Activated CD4-positive, alpha-beta T cell treated with anti-CD3 and anti-CD28 coated beads for 36 hours (primary cell): Measurements from ENCODE around the gene TAF11L12. TPM values are rescaled to one million over a fixed set of nuclear protein-coding genes. Genes with fewer than 3 reads are reported as not detected.
"Not testable (repeated sequence)": the region's sequence is repeated elsewhere in the genome, so short reads cannot be mapped to it uniquely, and the experiment has no call there.

Source experiments
- ATAC-seq: fragments of 200-7000 bp; cut with Tn5 transposase; one replicate; pipeline ENCODE4 v1.10.0; 2021; ENCODE audit warnings: mild to moderate bottlenecking, moderate library complexity
- CTCF ChIA-PET: fragments of 350-600 bp; sonication (Branson Sonifier 250); formaldehyde crosslinking; loops from one replicate; lab custom pipeline; 2021; ENCODE audit warnings: antibody characterized with exemption; lab: Charles Lee
- POLR2A ChIA-PET: fragments of 350-600 bp; sonication (Branson Sonifier 250); formaldehyde crosslinking; loops from one replicate; lab custom pipeline; 2021; ENCODE audit warnings: antibody characterized with exemption, inconsistent platforms; lab: Charles Lee
- DNase-seq: peaks from one replicate; pipeline ENCODE4 v3.0.0-alpha.2; 2020
- H3K27ac Mint-ChIP-seq: one replicate; pipeline ENCODE4 v1.8.0; 2021; ENCODE audit warnings: mixed read lengths
- H3K27me3 Mint-ChIP-seq: one replicate; pipeline ENCODE4 v1.8.0; 2021; ENCODE audit warnings: mixed read lengths
- H3K36me3 Mint-ChIP-seq: one replicate; pipeline ENCODE4 v1.8.0; 2021; ENCODE audit warnings: low read depth, mixed read lengths
- H3K4me1 Mint-ChIP-seq: one replicate; pipeline ENCODE4 v1.8.0; 2021; ENCODE audit warnings: mixed read lengths
- H3K4me3 Mint-ChIP-seq: one replicate; pipeline ENCODE4 v1.8.0; 2021; ENCODE audit warnings: mild to moderate bottlenecking, moderate library complexity, mixed read lengths
- H3K9me3 Mint-ChIP-seq: one replicate; pipeline ENCODE4 v1.8.0; 2021; ENCODE audit warnings: low read depth, mixed read lengths
- intact Hi-C, 2 experiments: fragments of 100-400 bp; cut with DNase I in 1 of 2; cut with micrococcal nuclease in 1 of 2; formaldehyde crosslinking; loops; one replicate each; pipeline versions ENCODE4 v1.14.2 to v1.15.1; 2022 to 2024; cut with DNase I, micrococcal nuclease
- total RNA-seq, 2 experiments: library from RNA; stranded (reverse); gene quantifications; one replicate each; pipeline ENCODE4 v1.2.3, GENCODE V29; 2021

TAF11L12 gene
- total RNA-seq, 2 experiments from 2014 or later: not detected

- intact Hi-C loops, H3K4me1 Mint-ChIP-seq, DNase-seq, H3K27ac Mint-ChIP-seq, H3K36me3 Mint-ChIP-seq, CTCF ChIA-PET, ATAC-seq, H3K4me3 Mint-ChIP-seq, H3K27me3 Mint-ChIP-seq, POLR2A ChIA-PET, H3K9me3 Mint-ChIP-seq: not testable (repeated sequence)
Observed at GRCh38 chr5:17631788-17632187, 21.6 kb downstream of the TAF11L12 start, which contains the start of gene TAF11L13. Gene TAF11L13 (plus strand): TSS chr5:17632088.

- Mint-ChIP-seq H3K9me3 (no peaks in the 10 kb centered on the region), H3K4me1 (no peaks in the 10 kb centered on the region), H3K36me3 (no peaks in the 10 kb centered on the region), H3K4me3 (no peak within 1 kb of the TSS), H3K27me3 (no peaks in the 10 kb centered on the region), H3K27ac (no peak within 1 kb of the TSS)
- ChIA-PET CTCF (no interaction called here), POLR2A (no interaction called here)
- ATAC-seq: no peak
- no peak for DNase-seq
- intact Hi-C loops: no loop called here
Observed at GRCh38 chr5:17634160-17634559, 24.0 kb downstream of the TAF11L12 start, which contains the start of gene TAF11L14. Gene TAF11L14 (plus strand): TSS chr5:17634460.

DNA sequence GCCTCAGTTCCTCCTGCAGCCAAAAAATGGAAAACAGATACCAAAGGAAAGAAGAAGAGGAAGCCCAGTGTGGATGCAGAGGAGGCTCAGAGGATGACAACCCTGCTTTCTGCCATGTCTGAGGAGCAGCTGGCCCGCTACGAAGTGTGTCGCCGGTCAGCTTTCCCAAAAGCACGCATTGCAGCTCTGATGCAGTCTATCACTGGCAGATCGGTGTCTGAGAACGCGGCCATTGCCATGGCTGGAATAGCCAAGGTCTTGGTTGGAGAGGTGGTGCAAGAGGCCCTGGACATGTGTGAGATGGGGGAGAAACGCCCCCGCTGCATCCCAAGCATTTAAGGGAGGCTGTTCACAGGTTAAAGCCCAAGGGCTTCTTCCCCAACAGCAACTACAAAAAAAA is 39.0 kb downstream of the TAF11L12 start:
- H3K4me1 Mint-ChIP-seq, H3K27ac Mint-ChIP-seq, H3K27me3 Mint-ChIP-seq, POLR2A ChIA-PET, H3K4me3 Mint-ChIP-seq, intact Hi-C loops, DNase-seq, CTCF ChIA-PET, H3K36me3 Mint-ChIP-seq, ATAC-seq: not testable (repeated sequence)
- peaks cover 12% of the 10 kb centered on the region for H3K9me3 Mint-ChIP-seq

- H3K9me3 Mint-ChIP-seq: peaks cover 13% of the 10 kb centered on the region
- DNase-seq, H3K36me3 Mint-ChIP-seq, CTCF ChIA-PET, POLR2A ChIA-PET, intact Hi-C loops, H3K4me1 Mint-ChIP-seq, H3K27ac Mint-ChIP-seq, ATAC-seq, H3K4me3 Mint-ChIP-seq, H3K27me3 Mint-ChIP-seq: not testable (repeated sequence)
Observed at GRCh38 chr5:17655201-17655759, 45.1 kb downstream of the TAF11L12 start.

- intact Hi-C loops: no loop called here
- H3K36me3 Mint-ChIP-seq: no peaks in the 10 kb centered on the region
- H3K4me1 Mint-ChIP-seq: no peaks in the 10 kb centered on the region
- POLR2A ChIA-PET: no interaction called here
- DNase-seq (no peak), ATAC-seq (no peak)
- H3K27ac Mint-ChIP-seq: no peak overlapping the region
- no peak overlapping the region for H3K4me3 Mint-ChIP-seq
- H3K27me3 Mint-ChIP-seq: no peaks in the 10 kb centered on the region
- peaks cover 15% of the 10 kb centered on the region for H3K9me3 Mint-ChIP-seq
- CTCF ChIA-PET: interaction anchor here (0.7 kb wide), 1 partner anchor 13 kb away, joined by 3 read pairs; no protein-coding TSS in a partner anchor
Observed at GRCh38 chr5:17655921-17656320, 45.7 kb downstream of the TAF11L12 start.

Other genes with a start within 250 kb of the TAF11L12 start
- not detected for gene TAF11L2, start 112.2 kb upstream of the TAF11L12 start, total RNA-seq
- gene TAF11L3, start 92.0 kb upstream of the TAF11L12 start, total RNA-seq: not detected
- gene TAF11L4, start 88.6 kb upstream of the TAF11L12 start, total RNA-seq: not detected
- gene TAF11L5, start 85.2 kb upstream of the TAF11L12 start, total RNA-seq: not detected
- gene TAF11L6, start 81.7 kb upstream of the TAF11L12 start, total RNA-seq: not detected
- gene TAF11L7, start 24.6 kb upstream of the TAF11L12 start, total RNA-seq: not detected
- gene TAF11L8, start 19.4 kb upstream of the TAF11L12 start, total RNA-seq: not detected
- not detected for gene TAF11L9, start 16.0 kb upstream of the TAF11L12 start, total RNA-seq
- not detected for gene TAF11L10, start 12.6 kb upstream of the TAF11L12 start, total RNA-seq
- gene TAF11L11, start 6.2 kb upstream of the TAF11L12 start, total RNA-seq: not detected
- gene TAF11L13, start 21.7 kb downstream of the TAF11L12 start, total RNA-seq: not detected
- not detected for gene TAF11L14, start 24.1 kb downstream of the TAF11L12 start, total RNA-seq